ENCODE results near the gene CUX1.

- TF ChIP-seq CTCF (conservative IDR thresholded peaks at IDR 0.05; ENCODE audit: low read depth, low read length) (no peak), EZH2 (IDR thresholded peaks at IDR 0.05; ENCODE audit: low read length, unreplicated experiment) (no peak), EZH2phosphoT487 (IDR thresholded peaks at IDR 0.05; ENCODE audit: borderline replicate concordance, low read length) (no peak)
Measured at GRCh38 chr7:101945034-101945758, 127.8 kb downstream of the CUX1 start.
